ENCODE data around the gene GGT6.
A peak's percentile ranks its signal among the peaks of the same experiment; 100 is the strongest.

Gene GGT6

DNA sequence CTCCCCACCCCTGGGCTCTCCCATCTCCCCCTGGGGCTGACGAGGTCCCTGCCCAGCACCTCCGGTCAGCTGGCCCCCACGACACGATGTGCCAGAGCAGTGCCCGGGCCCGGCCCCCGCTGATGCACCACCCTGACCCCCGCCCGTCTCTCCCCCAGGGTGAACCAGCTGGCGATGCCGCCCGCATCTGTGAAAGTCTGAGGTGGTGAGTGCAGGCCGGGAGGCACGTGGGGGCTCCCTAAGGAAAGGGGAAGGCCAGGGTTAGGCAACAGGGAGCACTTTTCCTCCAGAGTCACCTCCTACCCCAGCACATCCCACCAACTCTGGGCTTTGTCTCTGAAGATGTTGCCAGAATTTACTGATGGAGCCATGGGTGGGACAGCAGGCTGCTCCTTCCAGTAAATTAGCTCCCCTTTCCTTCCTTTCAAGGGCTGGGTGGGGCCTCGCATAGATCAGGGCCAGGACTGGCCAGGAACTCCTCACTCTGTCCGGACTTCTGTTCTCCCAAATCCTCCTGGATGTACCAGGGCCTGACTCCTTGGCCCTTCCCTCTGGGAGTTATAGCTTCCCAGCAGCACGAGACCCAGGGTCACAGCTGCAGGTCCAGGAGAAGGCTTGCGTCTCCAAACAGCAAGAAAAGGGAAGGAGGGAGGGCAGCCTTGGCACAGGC is 23.5 kb downstream of the GGT6 start:
- no peak overlapping the region for H2AFZ ChIP-seq (ENCODE audit: low read depth, low read length)
- H3K36me3 ChIP-seq (ENCODE audit: insufficient read depth, low read length): peaks cover 43% of the 10 kb centered on the region
- H3K27ac ChIP-seq (ENCODE audit: low read length): no peak overlapping the region
- no peak overlapping the region for H3K4me3 ChIP-seq (ENCODE audit: low read depth in 1 of 2, low read length in 2 of 2)
- H3K4me1 ChIP-seq (ENCODE audit: insufficient read depth, low read length): no peaks in the 10 kb centered on the region
- TF ChIP-seq, protein P1, sequence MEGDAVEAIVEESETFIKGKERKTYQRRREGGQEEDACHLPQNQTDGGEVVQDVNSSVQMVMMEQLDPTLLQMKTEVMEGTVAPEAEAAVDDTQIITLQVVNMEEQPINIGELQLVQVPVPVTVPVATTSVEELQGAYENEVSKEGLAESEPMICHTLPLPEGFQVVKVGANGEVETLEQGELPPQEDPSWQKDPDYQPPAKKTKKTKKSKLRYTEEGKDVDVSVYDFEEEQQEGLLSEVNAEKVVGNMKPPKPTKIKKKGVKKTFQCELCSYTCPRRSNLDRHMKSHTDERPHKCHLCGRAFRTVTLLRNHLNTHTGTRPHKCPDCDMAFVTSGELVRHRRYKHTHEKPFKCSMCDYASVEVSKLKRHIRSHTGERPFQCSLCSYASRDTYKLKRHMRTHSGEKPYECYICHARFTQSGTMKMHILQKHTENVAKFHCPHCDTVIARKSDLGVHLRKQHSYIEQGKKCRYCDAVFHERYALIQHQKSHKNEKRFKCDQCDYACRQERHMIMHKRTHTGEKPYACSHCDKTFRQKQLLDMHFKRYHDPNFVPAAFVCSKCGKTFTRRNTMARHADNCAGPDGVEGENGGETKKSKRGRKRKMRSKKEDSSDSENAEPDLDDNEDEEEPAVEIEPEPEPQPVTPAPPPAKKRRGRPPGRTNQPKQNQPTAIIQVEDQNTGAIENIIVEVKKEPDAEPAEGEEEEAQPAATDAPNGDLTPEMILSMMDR (IDR thresholded peaks at IDR 0.05; ENCODE audit: borderline replicate concordance, extremely low read depth, low read length, poor library complexity, severe bottlenecking): no peak
- no peak for TF ChIP-seq EZH2 (IDR thresholded peaks at IDR 0.05; ENCODE audit: borderline replicate concordance, low read depth, low read length, severe bottlenecking)
- H4K20me1 ChIP-seq (ENCODE audit: insufficient read depth, low read length): peaks cover 35% of the 10 kb centered on the region
- H3K79me2 ChIP-seq (ENCODE audit: insufficient read depth, low read length): no peaks in the 10 kb centered on the region
- no peak overlapping the region for H3K9ac ChIP-seq (ENCODE audit: low read depth, low read length)
- no peak for DNase-seq
- ATAC-seq (ENCODE audit: insufficient read depth, low read depth): no peak
- no peaks in the 10 kb centered on the region for H3K9me3 ChIP-seq (ENCODE audit: insufficient read depth, low read length, severe bottlenecking)
- no peaks in the 10 kb centered on the region for H3K27me3 ChIP-seq (ENCODE audit: insufficient read depth, low read length, poor library complexity)
- H3K4me2 ChIP-seq (ENCODE audit: insufficient read depth, low read length): no peak overlapping the region

DNA sequence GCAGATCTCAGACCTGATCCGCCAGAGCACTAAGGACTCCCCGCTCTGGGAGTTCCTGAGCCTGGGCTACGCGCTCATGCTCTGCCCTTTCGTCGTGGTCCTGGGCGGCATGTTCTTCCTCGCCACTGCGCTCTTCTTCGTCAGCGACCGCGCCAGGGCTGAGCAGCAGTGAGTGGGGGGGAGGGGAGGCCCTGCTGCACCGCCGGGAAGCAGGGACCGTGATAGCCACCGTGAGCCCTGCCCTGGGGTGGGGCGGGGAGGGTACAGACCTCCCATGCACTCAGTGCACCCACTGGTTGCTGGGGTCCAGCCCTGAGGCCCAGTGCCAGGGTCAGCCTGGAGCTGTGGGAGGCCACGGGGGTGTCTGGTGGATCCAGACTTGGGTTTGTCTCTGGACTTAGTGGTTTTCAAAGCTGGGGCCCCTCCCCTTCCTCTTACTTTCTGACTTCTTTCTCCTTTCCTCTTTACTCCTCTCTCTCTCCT is 24.1 kb downstream of the GGT6 start:
- no peak for TF ChIP-seq EZH2 (IDR thresholded peaks at IDR 0.05; ENCODE audit: borderline replicate concordance, low read depth, low read length, severe bottlenecking)
- TF ChIP-seq, protein P1 (IDR thresholded peaks at IDR 0.05; ENCODE audit: borderline replicate concordance, extremely low read depth, low read length, poor library complexity, severe bottlenecking): no peak
- no peak overlapping the region for H3K27ac ChIP-seq (ENCODE audit: low read length)
- ATAC-seq (ENCODE audit: insufficient read depth, low read depth) (0 out of 3 replicates have a peak, but pooled peaks have one; percentile 8), DNase-seq (no peak)
- H2AFZ ChIP-seq (ENCODE audit: low read depth, low read length): no peak overlapping the region
- no peaks in the 10 kb centered on the region for H3K4me1 ChIP-seq (ENCODE audit: insufficient read depth, low read length)
- no peak overlapping the region for H3K9ac ChIP-seq (ENCODE audit: low read depth, low read length)
- no peak overlapping the region for H3K4me3 ChIP-seq (ENCODE audit: low read depth in 1 of 2, low read length in 2 of 2)
- no peaks in the 10 kb centered on the region for H3K79me2 ChIP-seq (ENCODE audit: insufficient read depth, low read length)
- peaks cover 33% of the 10 kb centered on the region for H4K20me1 ChIP-seq (ENCODE audit: insufficient read depth, low read length)
- H3K9me3 ChIP-seq (ENCODE audit: insufficient read depth, low read length, severe bottlenecking): no peaks in the 10 kb centered on the region
- H3K36me3 ChIP-seq (ENCODE audit: insufficient read depth, low read length): peaks cover 37% of the 10 kb centered on the region
- no peak overlapping the region for H3K4me2 ChIP-seq (ENCODE audit: insufficient read depth, low read length)
- no peaks in the 10 kb centered on the region for H3K27me3 ChIP-seq (ENCODE audit: insufficient read depth, low read length, poor library complexity)

DNA sequence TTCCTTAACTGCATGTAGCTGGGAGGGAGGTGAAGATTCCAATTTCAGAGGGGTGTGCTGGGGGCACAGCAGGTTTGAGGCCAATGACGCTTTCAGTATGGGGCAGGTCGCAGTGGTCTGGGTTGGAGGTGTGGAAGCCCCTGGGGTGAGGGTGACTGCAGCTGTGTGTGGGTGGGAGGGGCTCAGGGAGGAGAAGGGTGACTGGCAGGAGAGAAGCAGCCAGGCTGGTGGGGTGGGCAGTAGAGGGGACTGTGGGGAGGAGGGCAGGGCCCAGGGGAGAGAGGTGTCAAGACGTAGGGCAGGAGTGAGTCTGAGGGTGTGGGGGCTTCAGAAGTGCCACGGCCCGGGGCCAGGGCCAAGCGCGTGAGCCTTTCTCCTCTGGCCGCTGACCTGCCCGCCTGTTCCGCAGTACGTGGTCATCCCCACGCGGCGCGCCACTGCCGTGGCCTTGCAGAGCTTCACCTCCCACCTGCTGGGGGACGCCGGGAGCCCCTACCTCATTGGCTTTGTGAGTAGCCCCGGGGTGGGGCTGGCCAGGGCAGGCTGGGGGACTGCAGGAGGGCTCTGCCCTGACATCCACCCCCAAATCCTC is 24.6 kb downstream of the GGT6 start:
- Histone ChIP-seq H3K79me2 (ENCODE audit: insufficient read depth, low read length) (no peaks in the 10 kb centered on the region), H3K4me1 (ENCODE audit: insufficient read depth, low read length) (no peaks in the 10 kb centered on the region), H3K4me3 (ENCODE audit: low read depth in 1 of 2, low read length in 2 of 2) (no peak overlapping the region), H3K27ac (ENCODE audit: low read length) (no peak overlapping the region), H3K9ac (ENCODE audit: low read depth, low read length) (no peak overlapping the region), H4K20me1 (ENCODE audit: insufficient read depth, low read length) (peaks cover 27% of the 10 kb centered on the region; the same call in 1 of the 2 replicates), H3K4me2 (ENCODE audit: insufficient read depth, low read length) (no peak overlapping the region), H3K9me3 (ENCODE audit: insufficient read depth, low read length, severe bottlenecking) (no peaks in the 10 kb centered on the region), H3K36me3 (ENCODE audit: insufficient read depth, low read length) (peaks cover 31% of the 10 kb centered on the region), H3K27me3 (ENCODE audit: insufficient read depth, low read length, poor library complexity) (no peaks in the 10 kb centered on the region), H2AFZ (ENCODE audit: low read depth, low read length) (no peak overlapping the region)
- DNase-seq: peak; percentile 28
- peak; percentile 20; the same call in 2 of the 3 replicates for ATAC-seq (ENCODE audit: insufficient read depth, low read depth)
- TF ChIP-seq, protein P1 (IDR thresholded peaks at IDR 0.05; ENCODE audit: borderline replicate concordance, extremely low read depth, low read length, poor library complexity, severe bottlenecking): no peak
- no peak for TF ChIP-seq EZH2 (IDR thresholded peaks at IDR 0.05; ENCODE audit: borderline replicate concordance, low read depth, low read length, severe bottlenecking)

All from DND-41 (cell line).